ENCODE measurements around the gene PPP2R5C.
"Not testable (repeated sequence)": the region's sequence is repeated elsewhere in the genome, so short reads cannot be mapped to it uniquely, and the experiment has no call there.

Gene PPP2R5C

DNA sequence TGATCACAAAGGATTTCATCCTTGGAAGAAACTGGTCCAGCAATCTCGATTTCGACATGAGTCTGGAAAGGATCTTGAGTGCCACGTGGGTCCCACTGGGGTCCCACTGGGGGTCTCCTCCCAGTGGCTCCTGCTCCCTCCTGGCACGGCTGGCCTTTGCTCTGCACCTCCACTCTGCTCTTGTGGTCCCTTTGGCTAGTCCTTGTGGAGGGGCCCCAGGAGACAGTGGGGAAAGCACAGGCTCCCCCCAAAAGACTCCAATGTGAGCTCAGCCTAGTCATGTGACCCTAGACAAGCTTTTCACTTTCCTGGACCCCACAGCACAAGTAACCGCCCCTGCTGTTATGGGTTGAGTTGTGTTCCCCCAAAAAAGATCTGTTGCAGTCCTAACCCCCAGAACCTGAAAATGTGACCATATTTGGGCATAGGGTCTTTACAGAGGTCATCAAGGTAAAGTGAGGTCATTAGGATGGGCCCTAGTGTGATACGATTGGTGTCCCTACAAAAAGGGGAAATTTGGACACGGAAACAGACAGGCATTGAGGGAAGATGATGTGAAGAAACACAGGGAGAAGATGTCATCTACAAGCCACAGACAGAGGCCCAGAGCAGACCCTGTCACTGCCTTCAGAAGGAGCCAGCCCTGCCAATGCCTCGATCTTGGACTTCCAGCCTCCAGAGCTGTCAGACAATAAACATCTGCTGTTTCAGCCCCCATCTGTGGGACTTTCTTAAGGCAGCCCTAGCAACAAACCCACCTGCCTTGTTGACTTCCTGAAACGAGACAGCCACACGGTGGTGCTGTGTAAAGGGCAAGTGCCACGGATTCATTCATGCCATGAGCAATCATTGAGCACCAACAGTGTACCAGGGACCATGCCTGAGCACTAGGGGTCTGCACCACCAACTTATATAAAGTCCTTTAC is 23.8 kb upstream of the PPP2R5C start:
- in situ Hi-C loops (cut with HindIII; ENCODE audit: low pct_ligation_motif_present, low sequenced_read_pairs): no loop called here
- Histone ChIP-seq H3K4me3 (ENCODE audit: low read depth, low read length) (no peak overlapping the region), H3K36me3 (replicated peaks) (no peaks in the 10 kb centered on the region)

DNA sequence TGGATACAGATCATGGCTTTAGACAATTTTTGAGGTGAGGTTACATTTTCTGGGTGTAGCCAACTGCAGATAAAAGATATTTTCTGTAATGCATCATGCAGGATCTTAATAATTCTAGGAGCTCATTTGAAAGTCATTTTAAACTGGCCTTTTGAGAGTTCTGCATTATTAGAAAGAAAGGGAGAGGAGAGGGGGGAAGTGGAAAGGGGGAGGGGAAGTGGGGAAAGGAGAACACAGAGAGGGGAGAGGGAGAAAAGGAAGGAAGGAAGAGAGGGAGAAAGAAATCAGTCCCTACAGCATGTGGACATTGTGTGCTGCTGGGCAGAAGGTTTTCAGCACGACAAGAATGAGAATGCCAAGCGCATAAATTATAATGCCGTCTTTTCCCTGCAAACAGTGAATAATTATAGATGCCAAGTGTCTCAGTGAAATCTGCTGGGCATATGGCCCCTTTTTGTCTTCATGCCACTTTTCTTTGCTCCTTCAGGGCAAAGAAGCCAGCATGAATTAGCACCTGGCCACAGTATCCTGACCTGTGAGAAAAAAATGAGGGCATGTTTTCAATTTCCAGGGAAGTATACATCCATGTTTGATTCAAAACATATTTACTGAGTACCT is 22.7 kb upstream of the PPP2R5C start:
- H3K27ac ChIP-seq: no peak overlapping the region
- DNase-seq: no peak
- TF ChIP-seq CTCF (IDR thresholded peaks at IDR 0.05; ENCODE audit: low read depth, low read length, missing control alignments): no peak
- in situ Hi-C loops (cut with HindIII; ENCODE audit: low pct_ligation_motif_present, low sequenced_read_pairs): no loop called here
- no peak overlapping the region for H3K4me3 ChIP-seq (ENCODE audit: low read depth, low read length)
- H3K27me3 ChIP-seq (replicated peaks): no peaks in the 10 kb centered on the region
- no peaks in the 10 kb centered on the region for H3K36me3 ChIP-seq (replicated peaks)

More for the DNA sequence above, 23.8 kb upstream of the PPP2R5C start:
- H3K27ac ChIP-seq: no peak overlapping the region
- no peak for DNase-seq
- H3K27me3 ChIP-seq (replicated peaks): no peaks in the 10 kb centered on the region
- TF ChIP-seq CTCF (IDR thresholded peaks at IDR 0.05; ENCODE audit: low read depth, low read length, missing control alignments): no peak

DNA sequence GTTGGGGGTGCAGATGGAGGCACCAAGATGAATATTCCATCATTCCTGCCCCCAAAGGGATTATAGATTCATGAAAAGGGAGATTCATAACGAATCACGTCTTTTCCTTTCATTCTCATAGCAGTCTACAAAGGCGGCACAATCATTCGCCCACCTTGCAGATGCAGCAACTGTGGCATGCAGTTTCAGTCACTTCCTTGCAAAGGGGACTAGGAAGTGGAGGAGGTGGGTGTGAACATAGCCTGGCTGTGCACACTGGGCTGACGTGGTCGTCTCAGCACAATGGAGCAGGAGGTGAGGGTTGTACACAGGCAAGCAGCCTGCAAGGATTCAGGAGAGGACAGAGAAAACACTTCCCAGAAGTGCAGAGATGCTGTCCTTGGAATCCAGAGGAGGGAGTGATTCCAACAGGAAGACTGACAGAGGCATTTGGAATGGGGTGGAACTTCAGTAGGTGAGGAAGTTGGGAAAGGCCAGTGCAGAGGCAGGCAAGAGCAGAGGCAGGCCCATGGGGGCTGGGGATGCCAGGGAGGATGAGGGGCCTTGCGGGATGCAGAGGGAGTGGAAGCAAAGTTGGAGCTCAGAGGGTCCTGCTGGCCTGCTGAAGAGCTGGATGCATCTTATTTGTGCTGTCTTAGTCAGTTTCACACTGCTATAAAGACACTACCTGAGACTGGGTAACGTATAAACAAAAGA is 21.9 kb upstream of the PPP2R5C start:
- no peaks in the 10 kb centered on the region for H3K36me3 ChIP-seq (replicated peaks)
- no peak for DNase-seq
- in situ Hi-C loops (cut with HindIII; ENCODE audit: low pct_ligation_motif_present, low sequenced_read_pairs): no loop called here
- no peak overlapping the region for H3K27ac ChIP-seq
- no peak overlapping the region for H3K4me3 ChIP-seq (ENCODE audit: low read depth, low read length)
- no peaks in the 10 kb centered on the region for H3K27me3 ChIP-seq (replicated peaks)
- TF ChIP-seq CTCF (IDR thresholded peaks at IDR 0.05; ENCODE audit: low read depth, low read length, missing control alignments): no peak

- Histone ChIP-seq H3K27me3 (replicated peaks) (no peaks in the 10 kb centered on the region), H3K27ac (no peak overlapping the region), H3K36me3 (replicated peaks) (no peaks in the 10 kb centered on the region), H3K4me3 (ENCODE audit: low read depth, low read length) (no peak overlapping the region)
- no peak for DNase-seq
- in situ Hi-C loops (cut with HindIII; ENCODE audit: low pct_ligation_motif_present, low sequenced_read_pairs): no loop called here
- TF ChIP-seq CTCF (IDR thresholded peaks at IDR 0.05; ENCODE audit: low read depth, low read length, missing control alignments): no peak
Observed at GRCh38 chr14:101740981-101741380, 20.5 kb upstream of the PPP2R5C start.

DNA sequence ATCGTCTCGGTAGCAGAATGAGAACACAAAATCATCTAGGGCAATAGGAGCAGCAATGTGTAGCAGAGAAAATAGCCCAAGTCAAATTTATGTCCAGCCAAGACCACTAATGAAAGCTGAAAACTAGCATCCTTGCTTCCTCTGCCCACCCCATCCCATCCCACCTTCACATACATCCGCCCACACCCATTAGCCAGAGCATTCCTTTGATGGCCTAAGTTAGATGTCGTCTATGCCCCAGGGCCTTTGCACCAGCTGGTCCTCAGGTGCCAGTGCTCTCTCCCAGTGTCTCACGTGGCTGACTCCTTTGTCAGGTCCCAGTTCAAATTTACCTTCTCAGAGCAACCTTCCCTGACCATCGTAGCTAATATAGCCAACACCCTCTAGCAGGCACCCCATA is 17.8 kb upstream of the PPP2R5C start:
- in situ Hi-C loops (cut with HindIII; ENCODE audit: low pct_ligation_motif_present, low sequenced_read_pairs): no loop called here
- no peak for TF ChIP-seq CTCF (IDR thresholded peaks at IDR 0.05; ENCODE audit: low read depth, low read length, missing control alignments)
- Histone ChIP-seq H3K27ac (no peak overlapping the region), H3K36me3 (replicated peaks) (no peaks in the 10 kb centered on the region), H3K4me3 (ENCODE audit: low read depth, low read length) (no peak overlapping the region), H3K27me3 (replicated peaks) (peaks cover 1% of the 10 kb centered on the region)
- no peak for DNase-seq

- H3K27me3 ChIP-seq (replicated peaks); DNase-seq; H3K27ac ChIP-seq; H3K4me3 ChIP-seq (ENCODE audit: low read depth, low read length); H3K36me3 ChIP-seq (replicated peaks); in situ Hi-C loops (cut with HindIII; ENCODE audit: low pct_ligation_motif_present, low sequenced_read_pairs): not testable (repeated sequence)
Observed at GRCh38 chr14:101744382-101744781, 17.1 kb upstream of the PPP2R5C start.

- H3K27me3 ChIP-seq (replicated peaks); H3K27ac ChIP-seq; in situ Hi-C loops (cut with HindIII; ENCODE audit: low pct_ligation_motif_present, low sequenced_read_pairs); H3K4me3 ChIP-seq (ENCODE audit: low read depth, low read length); H3K36me3 ChIP-seq (replicated peaks); DNase-seq: not testable (repeated sequence)
Observed at GRCh38 chr14:101749756-101750155, 11.8 kb upstream of the PPP2R5C start.
